Endothelial cell of umbilical vein (primary cell): ENCODE results near the gene FAM9B. TPM values are rescaled to one million over a fixed set of nuclear protein-coding genes. Genes with fewer than 3 reads are reported as not detected.

Experiments
- BruUV-seq: library from RNA; stranded (reverse); fragments of 400-500 nt; replicated peaks from 2 replicates; lab custom pipeline; 2021; lab: Mats Ljungman, UMichigan
- CTCF ChIA-PET: fragments of 300-600, 350-600 bp; sonication (Branson Sonifier 250); formaldehyde crosslinking; loops from one replicate; lab custom pipeline; 2021; ENCODE audit warnings: antibody characterized with exemption, inconsistent platforms; lab: Charles Lee
- POLR2A ChIA-PET: fragments of 300-600, 350-600 bp; sonication (Branson Sonifier 250); formaldehyde crosslinking; loops from one replicate; lab custom pipeline; 2021; ENCODE audit warnings: antibody characterized with exemption, inconsistent platforms; lab: Charles Lee
- DNase-seq: peaks from one replicate; pipeline ENCODE4 v3.0.0-alpha.2; 2011; ENCODE audit warnings: low read depth, low spot score
- FAIRE-seq: peaks from 2 replicates; lab custom pipeline; 2011; peaks lifted over from hg19 to GRCh38; lab: Jason Lieb, UNC
- H2AFZ ChIP-seq: 2 replicates; pipeline ENCODE4 v1.6.0; 2012; ENCODE audit warnings: low read depth, low read length, control low read depth, inconsistent platforms
- H3K27ac ChIP-seq: 2 replicates; pipeline ENCODE4 v1.5.1; 2011; ENCODE audit warnings: low read depth, mild to moderate bottlenecking, control low read depth, low read length, moderate library complexity; ENCODE audit not compliant: insufficient read depth
- H3K27me3 ChIP-seq, 2 experiments: 2 replicates each; pipeline versions ENCODE4 v1.6.0 to v1.6.1; 2011; ENCODE audit warnings: low read length in 2 of 2, mixed read lengths in 1 of 2; ENCODE audit not compliant: control insufficient read depth in 2 of 2, insufficient read depth in 2 of 2
- H3K36me3 ChIP-seq, 2 experiments: 2 replicates in 1 of 2; 3 replicates in 1 of 2; pipeline ENCODE4 v1.5.1; 2011; ENCODE audit warnings: low read length in 2 of 2, mild to moderate bottlenecking in 1 of 2, moderate library complexity in 1 of 2; ENCODE audit not compliant: control insufficient read depth in 2 of 2, insufficient read depth in 2 of 2; ENCODE audit errors: extremely low read depth in 1 of 2
- H3K4me1 ChIP-seq: 3 replicates; pipeline ENCODE4 v1.5.1; 2011; ENCODE audit warnings: mild to moderate bottlenecking, low read length; ENCODE audit not compliant: control insufficient read depth, insufficient read depth; ENCODE audit errors: extremely low read depth
- H3K4me2 ChIP-seq: 2 replicates; pipeline ENCODE4 v1.6.1; 2011; ENCODE audit warnings: low read length, control low read depth, mixed read lengths; ENCODE audit not compliant: insufficient read depth
- H3K4me3 ChIP-seq, 3 experiments: fragments of 200-600 bp in 1 of 3; sonication (generic), shearing (Covaris generic) in 1 of 3; replicated peaks in 1 of 3; 2 replicates each; pipeline ENCODE4 v1.5.1; 2011 to 2016; ENCODE audit warnings: control low read depth in 3 of 3, low read length in 3 of 3, mild to moderate bottlenecking in 2 of 3, inconsistent platforms in 1 of 3, low read depth in 1 of 3, moderate library complexity in 1 of 3; ENCODE audit not compliant: insufficient read depth in 1 of 3
- H3K79me2 ChIP-seq: 2 replicates; pipeline ENCODE4 v1.6.0; 2012; ENCODE audit warnings: low read length, inconsistent platforms; ENCODE audit not compliant: control insufficient read depth, insufficient read depth
- H3K9ac ChIP-seq: replicated peaks from 2 replicates; pipeline ENCODE3; 2011; ENCODE audit warnings: low read length, control low read depth; ENCODE audit not compliant: insufficient read depth; ENCODE audit errors: extremely low read depth
- H3K9me1 ChIP-seq: replicated peaks from 3 replicates; pipeline ENCODE4 v1.6.0; 2011; ENCODE audit warnings: mild to moderate bottlenecking, low read length; ENCODE audit not compliant: control insufficient read depth, insufficient read depth; ENCODE audit errors: extremely low read depth
- H3K9me3 ChIP-seq: replicated peaks from 2 replicates; pipeline ENCODE4 v1.5.1; 2012; ENCODE audit warnings: low read length, inconsistent platforms; ENCODE audit not compliant: control insufficient read depth, insufficient read depth
- H4K20me1 ChIP-seq: replicated peaks from 2 replicates; pipeline ENCODE3; 2011; ENCODE audit warnings: mild to moderate bottlenecking, low read length; ENCODE audit not compliant: control insufficient read depth, insufficient read depth; ENCODE audit errors: extremely low read depth
- CTCF ChIP-seq, 2 donors: IDR thresholded peaks; 1 replicate in 1 of 2; 2 replicates in 1 of 2; pipeline ENCODE4 v1.5.1; 2011; ENCODE audit warnings: low read length in 2 of 2, mild to moderate bottlenecking in 2 of 2, moderate library complexity in 2 of 2, control low read depth in 1 of 2, inconsistent platforms in 1 of 2, low read depth in 1 of 2; ENCODE audit not compliant: insufficient read depth in 1 of 2; ENCODE audit errors: extremely low read depth in 1 of 2
- EZH2 ChIP-seq: IDR thresholded peaks from 2 replicates; pipeline ENCODE4 v1.6.1; 2012; ENCODE audit warnings: borderline replicate concordance, low read depth, mild to moderate bottlenecking, moderate library complexity, low read length, inconsistent platforms; ENCODE audit not compliant: severe bottlenecking
- MAX ChIP-seq: IDR thresholded peaks from 2 replicates; pipeline ENCODE4 v1.6.1; 2011; ENCODE audit not compliant: insufficient read depth, insufficient read length
- MYC ChIP-seq: IDR thresholded peaks from one replicate; pipeline ENCODE4 v1.6.1; 2011; ENCODE audit warnings: mild to moderate bottlenecking, low read depth, low read length
- POLR2AphosphoS5 ChIP-seq: IDR thresholded peaks from 2 replicates; pipeline ENCODE4 v1.6.1; 2012; ENCODE audit warnings: low read depth, mild to moderate bottlenecking, control low read depth, low read length, moderate library complexity; ENCODE audit not compliant: insufficient read depth
- dilution Hi-C: fragments of 300-500 bp; cut with MboI; formaldehyde crosslinking; loops from one replicate; pipeline ENCODE4 v1.15.0; 2019; ENCODE audit warnings: low sequenced_read_pairs; ENCODE audit not compliant: extremely low pct_ligation_motif_present
- intact Hi-C: fragments of 100-400 bp; cut with micrococcal nuclease; formaldehyde crosslinking; loops from one replicate; pipeline ENCODE4 v1.10.0; 2022
- polyA plus RNA-seq, 4 experiments: library from polyadenylated mRNA; depleted of rRNA in 3 of 4; stranded (reverse) in 3 of 4; unstranded in 1 of 4; fragments of >200 nt; gene quantifications; 2 replicates each; pipeline versions ENCODE4 v1.2.1 to v1.2.3, GENCODE V29; 2011 to 2012; ENCODE audit warnings: missing spikeins in 1 of 4
- total RNA-seq: library from RNA; stranded (reverse); gene quantifications from 2 replicates; pipeline ENCODE4 v1.2.3, GENCODE V29; 2021

FAM9B gene
- total and polyA plus RNA-seq, 2 donors (not counting 3 experiments of a cell fraction or from before 2014, with no cell fraction given), result not detected

- no peaks in the 10 kb centered on the region for H3K27me3 ChIP-seq
- H3K9me3 ChIP-seq, result no peaks in the 10 kb centered on the region
- H3K9me1 ChIP-seq, result no peaks in the 10 kb centered on the region
- DNase-seq, result no peak
- no TSS peak for BruUV-seq
- ChIA-PET CTCF (no interaction called here), POLR2A (no interaction called here)
- no peaks in the 10 kb centered on the region for H3K4me1 ChIP-seq
- H3K4me2 ChIP-seq, result no peak overlapping the region
- no peak overlapping the region for H3K9ac ChIP-seq
- TF ChIP-seq MYC, result no peak
- dilution Hi-C loops, result no loop called here
- no peaks in the 10 kb centered on the region for H3K36me3 ChIP-seq
- FAIRE-seq, result no peak
- H3K4me3 ChIP-seq, result no peak overlapping the region
- H4K20me1 ChIP-seq, result no peaks in the 10 kb centered on the region
- no peaks in the 10 kb centered on the region for H3K79me2 ChIP-seq
- intact Hi-C loops, result no loop called here
- H2AFZ ChIP-seq, result no peak overlapping the region
- no peak overlapping the region for H3K27ac ChIP-seq
Observed at GRCh38 chrX:9048801-9049200, 14.9 kb upstream of the FAM9B start.

GRCh38 chrX:9038244-9038643 is 4.3 kb upstream of the FAM9B start:
- dilution Hi-C loops, result no loop called here
- Histone ChIP-seq H3K27ac (no peak overlapping the region), H3K4me2 (no peak overlapping the region), H3K9ac (no peak overlapping the region), H3K9me3 (no peaks in the 10 kb centered on the region), H3K9me1 (no peaks in the 10 kb centered on the region), H3K4me1 (no peaks in the 10 kb centered on the region), H4K20me1 (no peaks in the 10 kb centered on the region), H3K36me3 (no peaks in the 10 kb centered on the region), H3K79me2 (no peaks in the 10 kb centered on the region), H2AFZ (no peak overlapping the region), H3K27me3 (no peaks in the 10 kb centered on the region), H3K4me3 (no peak overlapping the region)
- FAIRE-seq (no peak), DNase-seq (no peak)
- BruUV-seq, result no TSS peak
- ChIA-PET POLR2A (no interaction called here), CTCF (no interaction called here)
- intact Hi-C loops, result no loop called here
- TF ChIP-seq MAX (no peak), CTCF (IDR thresholded peaks at IDR 0.05; ENCODE audit: extremely low read depth in 1 of 2, insufficient read depth in 1 of 2, low read depth in 1 of 2, low read length in 2 of 2) (no peak), EZH2 (no peak), POLR2AphosphoS5 (no peak)
